K562 (cell line): ENCODE results near the gene TMSB4X. TPM values are rescaled to one million over a fixed set of nuclear protein-coding genes. Genes with fewer than 3 reads are reported as not detected.

Experiments
- ATAC-seq: fragments of 200-7000 bp; cut with Tn5 transposase; 3 replicates; pipeline ENCODE4 v1.9.1; 2020; ENCODE audit warnings: moderate library complexity
- BruUV-seq: library from RNA; stranded (reverse); fragments of 400-500 nt; replicated peaks from 2 replicates; lab custom pipeline; 2021; lab: Mats Ljungman, UMichigan
- CTCF ChIA-PET: fragments of 300-600 bp; formaldehyde crosslinking; extraction: SDS; loops from one replicate; lab custom pipeline; 2021; ENCODE audit warnings: low intra/inter-chr PET ratio; lab: Yijun Ruan, JAX
- POLR2A ChIA-PET: fragments of 300-600, 350-650 bp; sonication (Branson Sonifier 250); formaldehyde crosslinking; extraction: SDS; loops from one replicate; lab custom pipeline; 2021; ENCODE audit warnings: antibody characterized with exemption, inconsistent platforms; lab: Yijun Ruan, JAX
- DNase-seq, 4 experiments: peaks; one replicate each; pipeline versions ENCODE4 v3.0.0 to v3.0.0-alpha.2; 2011 to 2018; ENCODE audit warnings: low spot score in 3 of 4, mixed read lengths in 3 of 4; ENCODE audit errors: extremely low read depth in 1 of 4
- FAIRE-seq: peaks from 2 replicates; lab custom pipeline; 2011; peaks lifted over from hg19 to GRCh38; lab: Jason Lieb, UNC
- H2AFZ ChIP-seq: 2 replicates; pipeline ENCODE4 v1.6.0; 2011; ENCODE audit warnings: low read depth, low read length, control low read depth, inconsistent platforms
- H3K27ac ChIP-seq: fragments of 200-600 bp; 3 replicates; pipeline ENCODE4 v1.8.0; 2011; ENCODE audit warnings: low read depth, mild to moderate bottlenecking, control low read depth, inconsistent platforms, low read length, moderate library complexity, mixed read lengths; ENCODE audit errors: extremely low read depth
- H3K27me3 ChIP-seq, 2 experiments: fragments of 300-600 bp in 1 of 2; 2 replicates in 1 of 2; 3 replicates in 1 of 2; pipeline versions ENCODE4 v1.6.0 to v1.8.0; 2011; ENCODE audit warnings: inconsistent platforms in 2 of 2, low read length in 2 of 2, mild to moderate bottlenecking in 1 of 2, mixed read lengths in 1 of 2, moderate library complexity in 1 of 2; ENCODE audit not compliant: control insufficient read depth in 2 of 2, insufficient read depth in 2 of 2
- H3K36me3 ChIP-seq: fragments of 300-600 bp; 3 replicates; pipeline ENCODE4 v1.8.0; 2011; ENCODE audit warnings: mild to moderate bottlenecking, low read length, inconsistent platforms; ENCODE audit not compliant: control insufficient read depth, insufficient read depth
- H3K4me1 ChIP-seq, 2 experiments: fragments of 200-600 bp in 1 of 2; replicated peaks in 1 of 2; 2 replicates in 1 of 2; 3 replicates in 1 of 2; pipeline versions ENCODE4 v1.5.1 to v1.8.0; 2011; ENCODE audit warnings: inconsistent platforms in 2 of 2, low read length in 2 of 2, mild to moderate bottlenecking in 1 of 2, mixed read lengths in 1 of 2, moderate library complexity in 1 of 2; ENCODE audit not compliant: control insufficient read depth in 2 of 2, insufficient read depth in 2 of 2
- H3K4me2 ChIP-seq: 2 replicates; pipeline ENCODE4 v1.6.1; 2011; ENCODE audit warnings: low read length, control low read depth, inconsistent platforms, mixed read lengths; ENCODE audit not compliant: insufficient read depth
- H3K4me3 ChIP-seq: fragments of 200-600 bp; sonication (generic), shearing (Covaris generic); 2 replicates; pipeline ENCODE4 v1.5.1; 2016; ENCODE audit warnings: control low read depth, inconsistent platforms
- H3K79me2 ChIP-seq: fragments of 200-600 bp; 3 replicates; pipeline ENCODE4 v1.8.0; 2011; ENCODE audit warnings: low read length, inconsistent platforms; ENCODE audit not compliant: control insufficient read depth, insufficient read depth
- H3K9ac ChIP-seq, 2 experiments: 2 replicates each; pipeline versions ENCODE4 v1.6.0 to v1.6.1; 2011; ENCODE audit warnings: low read depth in 2 of 2, low read length in 2 of 2, control low read depth in 1 of 2, inconsistent platforms in 1 of 2, mild to moderate bottlenecking in 1 of 2, mixed read lengths in 1 of 2; ENCODE audit not compliant: insufficient read depth in 1 of 2
- H3K9me1 ChIP-seq: one replicate; pipeline ENCODE4 v1.6.0; 2011; ENCODE audit warnings: inconsistent platforms, mild to moderate bottlenecking, low read length, moderate library complexity; ENCODE audit not compliant: control insufficient read depth, insufficient read depth
- H3K9me3 ChIP-seq: replicated peaks from 2 replicates; pipeline ENCODE4 v1.5.1; 2011; ENCODE audit warnings: low read depth, low read length, inconsistent platforms; ENCODE audit not compliant: control insufficient read depth, insufficient read depth
- H4K20me1 ChIP-seq: replicated peaks from 2 replicates; pipeline ENCODE4 v1.6.1; 2011; ENCODE audit warnings: low read length, inconsistent platforms, mixed read lengths; ENCODE audit not compliant: control insufficient read depth, insufficient read depth
- CHD1 ChIP-seq: fragments of 200-600 bp; sonication (generic); IDR thresholded peaks from one replicate; pipeline ENCODE4 v1.6.1; 2012; ENCODE audit warnings: mild to moderate bottlenecking, moderate library complexity, low read length, inconsistent platforms
- CUX1 ChIP-seq: fragments of 200-800 bp; sonication (Bioruptor generic); IDR thresholded peaks from 2 replicates; pipeline ENCODE4 v1.6.1; 2016; ENCODE audit warnings: missing genetic modification characterization, missing compliant biosample characterization
- IRF1 ChIP-seq: sonication (generic); formaldehyde crosslinking; IDR thresholded peaks from 2 replicates; pipeline ENCODE4 v1.8.0; 2022; ENCODE audit warnings: missing genetic modification reagents, mild to moderate bottlenecking, borderline replicate concordance
- PATZ1 ChIP-seq: fragments of 250-450 bp; sonication (Bioruptor Pico); IDR thresholded peaks from 2 replicates; pipeline ENCODE4 v1.5.0; 2020; ENCODE audit warnings: mild to moderate bottlenecking, borderline replicate concordance
- TAL1 ChIP-seq: fragments of 450-650 bp; IDR thresholded peaks from 2 replicates; pipeline ENCODE4 v1.6.1; 2016; ENCODE audit warnings: mild to moderate bottlenecking
- TFAP4 ChIP-seq: sonication (generic); formaldehyde crosslinking; IDR thresholded peaks from 2 replicates; pipeline ENCODE4 v1.8.0; 2022; ENCODE audit warnings: missing genetic modification reagents, mild to moderate bottlenecking, moderate library complexity, borderline replicate concordance
- YBX1 ChIP-seq: fragments of 450-650 bp; IDR thresholded peaks from 2 replicates; pipeline ENCODE4 v1.7.1; 2016; ENCODE audit warnings: mild to moderate bottlenecking
- ZNF324 ChIP-seq: fragments of 250-450 bp; sonication (Bioruptor Pico); IDR thresholded peaks from 2 replicates; pipeline ENCODE4 v1.4.0; 2020; ENCODE audit warnings: mild to moderate bottlenecking
- WGBS: fragments of 100-300 bp; shearing (Covaris generic); methylation state at CpG from one replicate; pipeline ENCODE4 v1.1.6; 2016; ENCODE audit warnings: low coverage, mixed read lengths; ENCODE audit not compliant: insufficient coverage; ENCODE audit errors: missing lambda C conversion rate; 5-methylcytosine and 5-hydroxymethylcytosine counted together
- in situ Hi-C: fragments of 300-500 bp; cut with MboI; formaldehyde crosslinking; loops from 4 replicates; pipeline ENCODE4 v1.15.0; 2018; ENCODE audit warnings: inconsistent platforms, mixed read lengths
- intact Hi-C: fragments of 100-400 bp; cut with micrococcal nuclease; formaldehyde crosslinking; loops from 2 replicates; pipeline ENCODE4 v1.14.2; 2022
- polyA plus RNA-seq, 8 experiments: library from polyadenylated mRNA; depleted of rRNA in 4 of 8; stranded (reverse) in 5 of 8; unstranded in 3 of 8; fragments of >200 nt; fragmentation: Nextera tagmentation in 2 of 8; fragmentation: Illumina TruSeq in 1 of 8; extraction: Ambion mirVana in 2 of 8; extraction: Trizol in 1 of 8; gene quantifications; 2 replicates each; pipeline versions ENCODE4 v1.2.1 to v1.2.3, GENCODE V29; 2011 to 2014; ENCODE audit warnings: inconsistent platforms in 1 of 8, missing spikeins in 1 of 8
- total RNA-seq, 7 experiments: library from RNA; depleted of rRNA in 6 of 7; stranded (reverse); fragments of >200 nt in 6 of 7; fragmentation: Illumina TruSeq in 2 of 7; extraction: Trizol in 2 of 7; gene quantifications; 2 replicates each; pipeline versions ENCODE4 v1.2.1 to v1.2.3, GENCODE V29; 2011 to 2021; ENCODE audit warnings: low replicate concordance in 1 of 7

The TMSB4X gene
- total and polyA plus RNA-seq, 9 of the 15 experiments (the other 6 are each of a cell fraction or from before 2014, with no cell fraction given) = 1,035 to 2,035 (median 1,529) TPM

GRCh38 chrX:12971282-12972003 lies 3.5 kb upstream of the TMSB4X start:
- 73% methylated on average over 12 of the region's 12 CpGs for WGBS
- H3K27me3 ChIP-seq = no peaks in the 10 kb centered on the region
- peak overlapping the region; percentile 62 for H3K27ac ChIP-seq
- no TSS peak for BruUV-seq
- H3K9me1 ChIP-seq = no peaks in the 10 kb centered on the region
- no peak for DNase-seq
- H4K20me1 ChIP-seq = 0 out of 2 replicates have a peak, but pooled peaks cover 6% of the 10 kb centered on the region
- H3K36me3 ChIP-seq = no peaks in the 10 kb centered on the region; the same call in 2 of the 3 replicates
- CTCF ChIA-PET = no interaction called here
- no peaks in the 10 kb centered on the region for H3K9me3 ChIP-seq
- intact Hi-C loops = loop anchor here (5.0 kb wide), 1 partner anchor 516 kb away; no protein-coding TSS in a partner anchor
- no peak overlapping the region; the same call in 1 of the 2 replicates for H3K4me2 ChIP-seq
- H3K4me3 ChIP-seq = no peak overlapping the region
- POLR2A ChIA-PET = interaction anchor here (0.8 kb wide), 1 partner anchor 12 kb away, joined by 3 read pairs; no protein-coding TSS in a partner anchor
- H3K9ac ChIP-seq = peak overlapping the region; percentile 55 to 79; a peak in 3 of 4 replicates
- no peak for ATAC-seq
- FAIRE-seq = no peak
- H3K4me1 ChIP-seq = peaks cover 19 to 36% of the 10 kb centered on the region in 2 experiments; a peak in 4 of 5 replicates
- in situ Hi-C loops = loop anchor here (25.0 kb wide), 1 partner anchor 691 kb away; the partner anchor contains the start of gene TCEANC
- peaks cover 24% of the 10 kb centered on the region for H3K79me2 ChIP-seq
- peak overlapping the region; percentile 93 for H2AFZ ChIP-seq
- TF ChIP-seq IRF1 (CRISPR knock-in tag) (no peak), TFAP4 (CRISPR knock-in tag) (no peak), TAL1 (no peak), YBX1 (no peak), CHD1 (no peak), CUX1 (no peak), ZNF324 (CRISPR knock-in tag) (no peak), PATZ1 (CRISPR knock-in tag) (no peak)
